Pancreas (tissue), 10 donors: Measurements from ENCODE around the gene TLE4. TPM values are rescaled to one million over a fixed set of nuclear protein-coding genes. Genes with fewer than 3 reads are reported as not detected.

Experiments
- ATAC-seq, 4 donors: fragments of 200-7000 bp; cut with Tn5 transposase; one replicate each; pipeline versions ENCODE4 v1.8.0 to v1.9.1; 2020; ENCODE audit warnings: mild to moderate bottlenecking in 4 of 4, moderate library complexity in 4 of 4
- DNase-seq, 6 donors: peaks; one replicate each; pipeline ENCODE4 v3.0.0-alpha.2; 2020
- FAIRE-seq: peaks from 2 replicates; lab custom pipeline; 2012; peaks lifted over from hg19 to GRCh38; lab: Jason Lieb, UNC
- H3K27ac ChIP-seq, 4 donors: fragments of 200-600 bp; sonication (generic); 1 replicate in 3 of 4; 2 replicates in 1 of 4; pipeline versions ENCODE4 v1.5.0 to v1.8.0; 2020
- H3K27me3 ChIP-seq, 4 donors: fragments of 200-600 bp; one replicate each; pipeline ENCODE4 v1.8.0; 2021
- H3K36me3 ChIP-seq, 3 donors: fragments of 200-600 bp; sonication (generic) in 1 of 3; one replicate each; pipeline versions ENCODE4 v1.5.0 to v1.8.0; 2020 to 2021
- H3K4me1 ChIP-seq, 3 donors: fragments of 200-600 bp; one replicate each; pipeline ENCODE4 v1.8.0; 2021
- H3K4me3 ChIP-seq, 4 donors: fragments of 200-600 bp; sonication (generic) in 2 of 4; one replicate each; pipeline versions ENCODE4 v1.5.0 to v1.8.0; 2020 to 2021
- H3K9me3 ChIP-seq, 4 donors: fragments of 200-600 bp; one replicate each; pipeline ENCODE4 v1.8.0; 2021
- WGBS, 2 donors: extraction: QIAGEN DNeasy Blood & Tissue Kit; methylation state at CpG; one replicate each; pipeline ENCODE4 v1.1.7; 2013; 5-methylcytosine and 5-hydroxymethylcytosine counted together
- intact Hi-C, 3 donors: fragments of 100-400 bp; cut with DNase I; formaldehyde crosslinking; loops; one replicate each; pipeline versions ENCODE4 v1.11.1 to v1.14.2; 2022
- polyA plus RNA-seq, 2 donors: library from polyadenylated mRNA; stranded (reverse); fragments of 200-250 nt; gene quantifications; one replicate each; pipeline ENCODE4 v1.2.3, GENCODE V29; 2013
- total RNA-seq, 6 donors: library from RNA; stranded (reverse); fragmentation: NEBNext Ultra II Directional in 4 of 6; extraction: Animal tissue kit (Norgen Biotek cat#: 25700) in 4 of 6; gene quantifications; one replicate each; pipeline versions ENCODE4 v1.2.1 to v1.2.4, GENCODE V29; 2021 to 2023
- TF ChIP-seq, protein P1 (sequence below), 4 donors: fragments of 200-600 bp; sonication (generic) in 3 of 4; IDR thresholded peaks; one replicate each; pipeline versions ENCODE4 v1.5.0 to v1.8.0; 2021; ENCODE audit warnings: antibody characterized with exemption in 4 of 4
- donor health status: healthy with polysubstance abuse.
- donor health status: DM: no; HTN: no; CAD: no; lungs with moderate emphysema.
- donor health status: DM: no; HTN: no; CAD: no.
- donor health status: control.
- donor health status: control.
- donor health status: Bipolar disorder and iron deficiency.
- donor health status: DM: yes; HTN: yes; CAD: no.
- donor health status: DM: no; HTN: no; CAD: no.
- donor health status: DM: no; HTN: no; CAD: no.
- donor health status: DM: yes; HTN: yes; CAD: no.

TLE4 gene
- total and polyA plus RNA-seq, 8 donors: 2.8 to 19.0 (median 9.7) TPM

GRCh38 chr9:79630521-79631403 is 59.0 kb downstream of the TLE4 start:
- Histone ChIP-seq H3K4me1 (no peaks in the 10 kb centered on the region), H3K36me3 (no peaks in the 10 kb centered on the region), H3K4me3 (no peak overlapping the region), H3K9me3 (no peaks in the 10 kb centered on the region), H3K27ac (no peak overlapping the region), H3K27me3 (no peaks in the 10 kb centered on the region)
- no peak for ATAC-seq
- WGBS, 2 donors: 80 to 87% methylated on average over 5 of the region's 5 CpGs
- FAIRE-seq: no peak
- TF ChIP-seq, protein P1, sequence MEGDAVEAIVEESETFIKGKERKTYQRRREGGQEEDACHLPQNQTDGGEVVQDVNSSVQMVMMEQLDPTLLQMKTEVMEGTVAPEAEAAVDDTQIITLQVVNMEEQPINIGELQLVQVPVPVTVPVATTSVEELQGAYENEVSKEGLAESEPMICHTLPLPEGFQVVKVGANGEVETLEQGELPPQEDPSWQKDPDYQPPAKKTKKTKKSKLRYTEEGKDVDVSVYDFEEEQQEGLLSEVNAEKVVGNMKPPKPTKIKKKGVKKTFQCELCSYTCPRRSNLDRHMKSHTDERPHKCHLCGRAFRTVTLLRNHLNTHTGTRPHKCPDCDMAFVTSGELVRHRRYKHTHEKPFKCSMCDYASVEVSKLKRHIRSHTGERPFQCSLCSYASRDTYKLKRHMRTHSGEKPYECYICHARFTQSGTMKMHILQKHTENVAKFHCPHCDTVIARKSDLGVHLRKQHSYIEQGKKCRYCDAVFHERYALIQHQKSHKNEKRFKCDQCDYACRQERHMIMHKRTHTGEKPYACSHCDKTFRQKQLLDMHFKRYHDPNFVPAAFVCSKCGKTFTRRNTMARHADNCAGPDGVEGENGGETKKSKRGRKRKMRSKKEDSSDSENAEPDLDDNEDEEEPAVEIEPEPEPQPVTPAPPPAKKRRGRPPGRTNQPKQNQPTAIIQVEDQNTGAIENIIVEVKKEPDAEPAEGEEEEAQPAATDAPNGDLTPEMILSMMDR (IDR thresholded peaks at IDR 0.05): no peak
- no peak for DNase-seq
- intact Hi-C loops: no loop called here

- Histone ChIP-seq H3K4me1 (no peaks in the 10 kb centered on the region), H3K36me3 (no peaks in the 10 kb centered on the region), H3K4me3 (no peak overlapping the region), H3K9me3 (no peaks in the 10 kb centered on the region), H3K27ac (no peak overlapping the region), H3K27me3 (no peaks in the 10 kb centered on the region)
- intact Hi-C loops: no loop called here
- FAIRE-seq: no peak
- no peak for DNase-seq
- 97 to 98% methylated on average over 5 of the region's 5 CpGs for WGBS, 2 donors
- ATAC-seq: no peak
- TF ChIP-seq, protein P1 (IDR thresholded peaks at IDR 0.05): no peak
These were observed 60.3 kb downstream of the TLE4 start for GRCh38 chr9:79632060-79632459.

DNA sequence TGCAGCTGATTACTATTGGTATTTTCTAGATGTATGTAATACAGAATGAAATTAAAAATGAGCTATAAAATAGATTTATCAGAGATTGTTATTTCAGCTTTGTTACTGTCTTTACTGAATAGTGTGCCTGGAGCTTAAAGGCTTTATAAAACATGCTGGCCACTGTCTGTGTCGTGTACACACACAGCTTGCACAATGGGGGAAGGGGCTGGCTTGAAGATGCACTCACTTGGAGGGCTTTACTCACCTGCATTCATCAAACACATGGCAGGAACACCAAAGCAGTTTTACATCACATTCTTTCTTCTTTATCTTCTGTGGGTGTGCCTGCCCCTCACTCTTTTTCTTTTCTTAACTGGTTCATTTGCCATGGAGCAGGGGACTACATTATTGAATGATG is 60.9 kb downstream of the TLE4 start:
- ATAC-seq: no peak
- FAIRE-seq: no peak

GRCh38 chr9:79633558-79633957 is 61.8 kb downstream of the TLE4 start:
- WGBS, 2 donors: 88 to 94% methylated on average over 3 of the region's 3 CpGs
- no peak for DNase-seq
- intact Hi-C loops: no loop called here

More for the DNA sequence above, 60.9 kb downstream of the TLE4 start:
- DNase-seq: no peak
- 86 to 91% methylated on average over 1 of the region's 1 CpG for WGBS, 2 donors
- H3K4me3 ChIP-seq: no peak overlapping the region
- no peaks in the 10 kb centered on the region for H3K27me3 ChIP-seq
- H3K27ac ChIP-seq: no peak overlapping the region
- TF ChIP-seq, protein P1 (IDR thresholded peaks at IDR 0.05): no peak
- no peaks in the 10 kb centered on the region for H3K36me3 ChIP-seq
- no peaks in the 10 kb centered on the region for H3K9me3 ChIP-seq
- intact Hi-C loops: no loop called here
- no peaks in the 10 kb centered on the region for H3K4me1 ChIP-seq

More at GRCh38 chr9:79633558-79633957, 61.8 kb downstream of the TLE4 start:
- ATAC-seq (no peak), FAIRE-seq (no peak)
- Histone ChIP-seq H3K36me3 (no peaks in the 10 kb centered on the region), H3K4me1 (no peaks in the 10 kb centered on the region), H3K27me3 (no peaks in the 10 kb centered on the region), H3K9me3 (no peaks in the 10 kb centered on the region), H3K27ac (no peak overlapping the region), H3K4me3 (no peak overlapping the region)
- TF ChIP-seq, protein P1 (IDR thresholded peaks at IDR 0.05): no peak
